GM18858 (cell line): ENCODE measurements around the gene PTPA.

Experiments
- ATAC-seq: cut with Tn5 transposase; IDR thresholded peaks from one replicate; pipeline ENCODE4 v1.9.1; 2021; ENCODE audit not compliant: unreplicated experiment

PTPA gene

GRCh38 chr9:129081388-129081904 lies 29.8 kb upstream of the PTPA start:
- ATAC-seq: no peak

- ATAC-seq: no peak
Observed at GRCh38 chr9:129084087-129084486, 27.1 kb upstream of the PTPA start.

- ATAC-seq: no peak
Observed at GRCh38 chr9:129089246-129089645, 22.0 kb upstream of the PTPA start.

- ATAC-seq: no peak
Observed at GRCh38 chr9:129093602-129094386, 17.4 kb upstream of the PTPA start.

GRCh38 chr9:129094387-129095169 lies 16.6 kb upstream of the PTPA start:
- ATAC-seq: no peak

- no peak for ATAC-seq
Observed at GRCh38 chr9:129095170-129095667, 16.0 kb upstream of the PTPA start.

GRCh38 chr9:129095908-129096307 lies 15.3 kb upstream of the PTPA start:
- no peak for ATAC-seq

- ATAC-seq: no peak
Observed at GRCh38 chr9:129097671-129098306, 13.4 kb upstream of the PTPA start.

- no peak for ATAC-seq
Observed at GRCh38 chr9:129098328-129098727, 12.9 kb upstream of the PTPA start.

- ATAC-seq: no peak
Observed at GRCh38 chr9:129100383-129101169, 10.6 kb upstream of the PTPA start.

GRCh38 chr9:129101279-129101678 lies 9.9 kb upstream of the PTPA start:
- no peak for ATAC-seq

- ATAC-seq: no peak
Observed at GRCh38 chr9:129102095-129102525, 9.1 kb upstream of the PTPA start.

GRCh38 chr9:129102791-129103594 lies 8.2 kb upstream of the PTPA start:
- ATAC-seq: no peak

GRCh38 chr9:129103595-129103965 lies 7.6 kb upstream of the PTPA start:
- no peak for ATAC-seq

GRCh38 chr9:129104051-129104450 lies 7.2 kb upstream of the PTPA start:
- ATAC-seq: no peak

GRCh38 chr9:129105857-129106694 lies 5.1 kb upstream of the PTPA start:
- ATAC-seq: no peak

GRCh38 chr9:129107651-129108050 lies 3.6 kb upstream of the PTPA start:
- ATAC-seq: no peak

- no peak for ATAC-seq
Observed at GRCh38 chr9:129108083-129108804, 3.0 kb upstream of the PTPA start.
